Gastroesophageal sphincter (tissue), 3 donors: ENCODE results near the gene FBP2.

ENCODE experiments used
- EP300 ChIP-seq: sonication (generic); formaldehyde crosslinking; IDR thresholded peaks from one replicate; pipeline ENCODE4 v1.6.1; 2017; ENCODE audit warnings: antibody characterized with exemption, mild to moderate bottlenecking
- POLR2A ChIP-seq, 2 donors: fragments of 450-650 bp; IDR thresholded peaks; one replicate each; pipeline ENCODE4 v1.6.1; 2017; ENCODE audit warnings: antibody characterized with exemption in 2 of 2, mild to moderate bottlenecking in 2 of 2, moderate library complexity in 1 of 2
- TF ChIP-seq, protein P1 (sequence below), 4 experiments: fragments of 200-600 bp in 2 of 4; fragments of 450-650 bp in 2 of 4; sonication (generic) in 1 of 4; IDR thresholded peaks; one replicate each; pipeline ENCODE4 v1.5.1; 2017 to 2019; ENCODE audit warnings: antibody characterized with exemption in 4 of 4, mild to moderate bottlenecking in 2 of 4, moderate library complexity in 2 of 4

DNA sequence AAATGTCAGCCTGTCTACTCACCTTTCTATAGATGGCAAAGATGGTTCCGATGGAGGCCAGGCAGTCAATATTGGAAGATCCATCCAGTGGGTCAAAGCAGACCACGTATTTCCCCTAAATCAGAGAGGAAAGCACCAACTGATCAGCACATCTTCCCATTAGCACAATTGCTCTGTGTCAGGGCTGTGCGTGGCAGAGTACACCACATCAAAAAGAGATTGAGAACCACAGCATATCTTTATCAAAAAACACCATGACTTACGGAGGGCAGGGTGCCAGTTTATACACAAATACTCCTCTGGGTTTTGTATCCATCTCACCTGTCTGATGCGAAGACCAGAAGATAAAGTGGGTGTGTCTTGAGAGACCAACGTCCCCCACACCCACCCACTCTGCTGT is 9.1 kb downstream of the FBP2 start:
- TF ChIP-seq, protein P1, sequence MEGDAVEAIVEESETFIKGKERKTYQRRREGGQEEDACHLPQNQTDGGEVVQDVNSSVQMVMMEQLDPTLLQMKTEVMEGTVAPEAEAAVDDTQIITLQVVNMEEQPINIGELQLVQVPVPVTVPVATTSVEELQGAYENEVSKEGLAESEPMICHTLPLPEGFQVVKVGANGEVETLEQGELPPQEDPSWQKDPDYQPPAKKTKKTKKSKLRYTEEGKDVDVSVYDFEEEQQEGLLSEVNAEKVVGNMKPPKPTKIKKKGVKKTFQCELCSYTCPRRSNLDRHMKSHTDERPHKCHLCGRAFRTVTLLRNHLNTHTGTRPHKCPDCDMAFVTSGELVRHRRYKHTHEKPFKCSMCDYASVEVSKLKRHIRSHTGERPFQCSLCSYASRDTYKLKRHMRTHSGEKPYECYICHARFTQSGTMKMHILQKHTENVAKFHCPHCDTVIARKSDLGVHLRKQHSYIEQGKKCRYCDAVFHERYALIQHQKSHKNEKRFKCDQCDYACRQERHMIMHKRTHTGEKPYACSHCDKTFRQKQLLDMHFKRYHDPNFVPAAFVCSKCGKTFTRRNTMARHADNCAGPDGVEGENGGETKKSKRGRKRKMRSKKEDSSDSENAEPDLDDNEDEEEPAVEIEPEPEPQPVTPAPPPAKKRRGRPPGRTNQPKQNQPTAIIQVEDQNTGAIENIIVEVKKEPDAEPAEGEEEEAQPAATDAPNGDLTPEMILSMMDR (IDR thresholded peaks at IDR 0.05): no peak
- TF ChIP-seq EP300: no peak
- TF ChIP-seq POLR2A (IDR thresholded peaks at IDR 0.05): no peak
